Measurements from ENCODE around the gene PPP1R37. TPM values are rescaled to one million over a fixed set of nuclear protein-coding genes. Genes with fewer than 3 reads are reported as not detected.

The PPP1R37 gene
- total RNA-seq, 1 donor from 2014 or later = 23.8 TPM

- H3K4me3 ChIP-seq = peak overlapping the region; percentile 58 to 77
- H3K36me3 ChIP-seq = no peaks in the 10 kb centered on the region
- no peak for DNase-seq (ENCODE audit: extremely low spot score in 2 of 2)
- intact Hi-C loops (cut with DNase I) = no loop called here
- H3K9me3 ChIP-seq = no peaks in the 10 kb centered on the region
- peak overlapping the region; percentile 58 for H3K27ac ChIP-seq
- no peaks in the 10 kb centered on the region for H3K27me3 ChIP-seq
- TF ChIP-seq CTCF (IDR thresholded peaks at IDR 0.05) (no peak), POLR2AphosphoS5 (IDR thresholded peaks at IDR 0.05; ENCODE audit: insufficient read depth in 1 of 2, low read depth in 1 of 2) (no peak), POLR2A (IDR thresholded peaks at IDR 0.05) (no peak)
- H3K4me1 ChIP-seq = peaks cover 45% of the 10 kb centered on the region
Observed at GRCh38 chr19:45079911-45080370, 13.0 kb upstream of the PPP1R37 start.

- Histone ChIP-seq H3K27ac (no peak overlapping the region), H3K9me3 (no peaks in the 10 kb centered on the region), H3K36me3 (no peaks in the 10 kb centered on the region), H3K4me3 (no peak overlapping the region), H3K4me1 (peaks cover 31% of the 10 kb centered on the region), H3K27me3 (no peaks in the 10 kb centered on the region)
- TF ChIP-seq POLR2A (IDR thresholded peaks at IDR 0.05) (no peak), POLR2AphosphoS5 (IDR thresholded peaks at IDR 0.05; ENCODE audit: insufficient read depth in 1 of 2, low read depth in 1 of 2) (no peak), CTCF (IDR thresholded peaks at IDR 0.05) (no peak)
- DNase-seq (ENCODE audit: extremely low spot score in 2 of 2) = no peak
- intact Hi-C loops (cut with DNase I) = no loop called here
Observed at GRCh38 chr19:45082170-45082569, 10.8 kb upstream of the PPP1R37 start.

- no peak overlapping the region for H3K4me3 ChIP-seq
- H3K27ac ChIP-seq = no peak overlapping the region
- H3K9me3 ChIP-seq = no peaks in the 10 kb centered on the region
- intact Hi-C loops (cut with DNase I) = no loop called here
- peaks cover 0 to 20% of the 10 kb centered on the region in 2 donors for H3K36me3 ChIP-seq
- no peak for DNase-seq (ENCODE audit: extremely low spot score in 2 of 2)
- H3K4me1 ChIP-seq = peaks cover 9% of the 10 kb centered on the region
- TF ChIP-seq POLR2AphosphoS5 (IDR thresholded peaks at IDR 0.05; ENCODE audit: insufficient read depth in 1 of 2, low read depth in 1 of 2) (no peak), POLR2A (IDR thresholded peaks at IDR 0.05) (no peak), CTCF (IDR thresholded peaks at IDR 0.05) (no peak)
- H3K27me3 ChIP-seq = no peaks in the 10 kb centered on the region
Observed at GRCh38 chr19:45086480-45086879, 6.5 kb upstream of the PPP1R37 start.

GRCh38 chr19:45087531-45087930, 5.4 kb upstream of the PPP1R37 start:
- Histone ChIP-seq H3K36me3 (peaks cover 0 to 20% of the 10 kb centered on the region in 2 donors), H3K4me3 (no peak overlapping the region), H3K4me1 (peaks cover 9% of the 10 kb centered on the region), H3K27ac (no peak overlapping the region), H3K27me3 (no peaks in the 10 kb centered on the region), H3K9me3 (no peaks in the 10 kb centered on the region)
- intact Hi-C loops (cut with DNase I) = no loop called here
- TF ChIP-seq CTCF (IDR thresholded peaks at IDR 0.05) = no peak
- no peak for TF ChIP-seq POLR2AphosphoS5 (IDR thresholded peaks at IDR 0.05; ENCODE audit: insufficient read depth in 1 of 2, low read depth in 1 of 2)
- no peak for TF ChIP-seq POLR2A (IDR thresholded peaks at IDR 0.05)
- DNase-seq (ENCODE audit: extremely low spot score in 2 of 2) = no peak

GRCh38 chr19:45090034-45090433, 2.9 kb upstream of the PPP1R37 start:
- H3K27ac ChIP-seq = no peak overlapping the region
- H3K4me1 ChIP-seq = peaks cover 25% of the 10 kb centered on the region
- intact Hi-C loops (cut with DNase I) = loop anchor here (5.0 kb wide), 1 partner anchor 198 kb away; the partner anchor contains the start of gene TOMM40
- peaks cover 0 to 20% of the 10 kb centered on the region in 2 donors for H3K36me3 ChIP-seq
- no peak overlapping the region for H3K4me3 ChIP-seq
- TF ChIP-seq POLR2AphosphoS5 (IDR thresholded peaks at IDR 0.05; ENCODE audit: insufficient read depth in 1 of 2, low read depth in 1 of 2) (no peak), CTCF (IDR thresholded peaks at IDR 0.05) (no peak), POLR2A (IDR thresholded peaks at IDR 0.05) (no peak)
- H3K27me3 ChIP-seq = no peaks in the 10 kb centered on the region
- no peak for DNase-seq (ENCODE audit: extremely low spot score in 2 of 2)
- H3K9me3 ChIP-seq = no peaks in the 10 kb centered on the region
